ENCODE results near the gene LRRC74A.
"Not testable (repeated sequence)": the region's sequence is repeated elsewhere in the genome, so short reads cannot be mapped to it uniquely, and the experiment has no call there.

GRCh38 chr14:76914533-76915081, 88.4 kb downstream of the LRRC74A start:
- TF ChIP-seq POLR2A (conservative IDR thresholded peaks at IDR 0.05); SNAPC5 (CRISPR knock-in tag; IDR thresholded peaks at IDR 0.05); NCOA6 (IDR thresholded peaks at IDR 0.05); CCAR2 (IDR thresholded peaks at IDR 0.05; ENCODE audit: low read depth, low read length); JUND (IDR thresholded peaks at IDR 0.05; ENCODE audit: borderline replicate concordance, low read depth, low read length); JUND (tag; IDR thresholded peaks at IDR 0.05; ENCODE audit: borderline replicate concordance, low read depth, low read length); ZFX (CRISPR knock-in tag; IDR thresholded peaks at IDR 0.05): not testable (repeated sequence)

All from K562 (cell line).